OCI-LY7 (cell line): ENCODE data around the gene TLNRD1.

Source experiments
- CTCF ChIP-seq: fragments of 200-600 bp; sonication (generic); conservative IDR thresholded peaks from 2 replicates; pipeline ENCODE4 v1.5.1; 2014; ENCODE audit warnings: mild to moderate bottlenecking, antibody characterized with exemption, low read length, moderate library complexity, mixed read lengths
- EZH2phosphoT487 ChIP-seq: fragments of 200-600 bp; sonication (generic); IDR thresholded peaks from 2 replicates; pipeline ENCODE4 v1.6.1; 2018; ENCODE audit warnings: low read depth, borderline replicate concordance, mild to moderate bottlenecking, mixed run types, antibody characterized with exemption, low read length, moderate library complexity, mixed read lengths

GRCh38 chr15:80992006-80992405 is 8.7 kb upstream of the TLNRD1 start:
- TF ChIP-seq CTCF = no peak
- TF ChIP-seq EZH2phosphoT487 = no peak
